ENCODE results near the gene ATRIP. TPM values are rescaled to one million over a fixed set of nuclear protein-coding genes. Genes with fewer than 3 reads are reported as not detected.
A peak's percentile ranks its signal among the peaks of the same experiment; 100 is the strongest.

Gene ATRIP
- polyA plus RNA-seq, 1 of the 3 experiments (the other 2 are of a cell fraction): 5.6 TPM

DNA sequence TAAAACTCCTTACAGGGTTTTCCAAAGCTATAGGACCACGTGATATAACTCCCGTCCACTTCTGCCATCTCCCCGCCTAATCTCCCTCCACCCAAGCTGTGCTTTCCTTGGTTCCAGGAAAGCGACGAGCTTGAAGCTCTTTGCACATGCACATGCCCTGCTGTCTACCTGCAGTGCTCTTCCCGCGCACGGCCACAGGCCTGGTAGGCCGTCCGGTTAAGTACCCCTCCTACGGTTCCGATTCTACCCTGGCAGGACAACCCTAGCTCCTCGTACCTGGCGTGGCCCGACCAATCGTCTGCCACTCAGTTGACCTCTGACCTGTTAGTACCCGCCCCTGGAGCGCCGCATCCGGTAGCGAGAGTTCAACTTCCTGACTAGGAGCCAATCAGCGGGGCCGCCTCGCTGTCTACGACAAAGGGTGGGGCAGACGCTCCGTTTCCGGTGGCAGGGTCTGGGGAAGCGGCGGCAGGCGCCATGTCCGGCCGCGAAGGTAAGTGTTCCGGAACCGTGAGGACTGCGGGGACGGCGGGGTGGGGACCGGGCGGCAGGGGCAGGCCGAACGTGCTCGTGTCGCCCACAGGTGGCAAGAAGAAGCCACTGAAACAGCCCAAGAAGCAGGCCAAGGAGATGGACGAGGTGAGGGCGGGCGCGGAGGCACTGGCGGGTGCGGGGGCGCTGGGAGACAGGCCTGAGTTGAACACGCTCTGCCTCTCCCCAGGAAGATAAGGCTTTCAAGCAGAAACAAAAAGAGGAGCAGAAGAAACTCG lies 6.5 kb upstream of the ATRIP start, which contains the start of the genes CCDC51 and TMA7:
Gene CCDC51, minus strand, starts transcription at position 300 of the 770 bp plus-strand sequence. CDS start 4,991 bp downstream, outside the sequence.
Gene TMA7, plus strand, starts transcription at position 438 of the 770 bp plus-strand sequence. Its CDS starts 40 bp downstream, at position 478.
- Histone ChIP-seq H3K36me3 (replicated peaks in 1 of 2; ENCODE audit: control insufficient read depth in 1 of 2, insufficient read depth in 2 of 2, low read length in 1 of 2) (peaks cover 21 to 27% of the 10 kb centered on the region in 2 experiments), H2AFZ (ENCODE audit: low read depth) (peak within 1 kb of the TSS; percentile 64), H3K27ac (ENCODE audit: low read depth in 2 of 2, low read length in 1 of 2) (peak within 1 kb of the TSS; percentile 64 to 86), H3K9me3 (no peaks in the 10 kb centered on the region), H3K79me2 (ENCODE audit: insufficient read depth) (peaks cover 50% of the 10 kb centered on the region), H3F3A (replicated peaks; ENCODE audit: insufficient read depth) (peaks cover 27% of the 10 kb centered on the region), H3K4me1 (ENCODE audit: control insufficient read depth in 1 of 2, insufficient read depth in 2 of 2, low read depth in 1 of 2, low read length in 1 of 2) (peaks cover 8 to 20% of the 10 kb centered on the region in 2 experiments), H3K9me2 (no peaks in the 10 kb centered on the region), H3K9ac (peak within 1 kb of the TSS; percentile 86), H3K4me3 (ENCODE audit: low read depth in 2 of 2, low read length in 1 of 2) (peak within 1 kb of the TSS; percentile 79 to 86), H3K4me2 (peak within 1 kb of the TSS; percentile 85), H4K20me1 (ENCODE audit: insufficient read depth) (peaks cover 14% of the 10 kb centered on the region), H3K27me3 (ENCODE audit: insufficient read depth) (no peaks in the 10 kb centered on the region)
- WGBS (ENCODE audit: low lambda C conversion rate): 1% methylated on average over 19 of the region's 54 CpGs
- peak; percentile 98 for DNase-seq
- POLR2A ChIA-PET: interaction anchor here (0.6 to 1.6 kb wide), 14 partner anchors 9 to 252 kb away, joined by 3 to 11 read pairs (median 4); partner anchors contain the start of genes CDC25A, PFKFB4 and ZNF589
- CTCF ChIA-PET: interaction anchor here (1.2 to 3.4 kb wide), 10 partner anchors 11 to 245 kb away, joined by 3 to 18 read pairs (median 8); partner anchors contain the start of gene PLXNB1
- no peak for TF ChIP-seq JUND (IDR thresholded peaks at IDR 0.05)
- TF ChIP-seq TCF12 (IDR thresholded peaks at IDR 0.05): no peak
- TF ChIP-seq, protein P1, sequence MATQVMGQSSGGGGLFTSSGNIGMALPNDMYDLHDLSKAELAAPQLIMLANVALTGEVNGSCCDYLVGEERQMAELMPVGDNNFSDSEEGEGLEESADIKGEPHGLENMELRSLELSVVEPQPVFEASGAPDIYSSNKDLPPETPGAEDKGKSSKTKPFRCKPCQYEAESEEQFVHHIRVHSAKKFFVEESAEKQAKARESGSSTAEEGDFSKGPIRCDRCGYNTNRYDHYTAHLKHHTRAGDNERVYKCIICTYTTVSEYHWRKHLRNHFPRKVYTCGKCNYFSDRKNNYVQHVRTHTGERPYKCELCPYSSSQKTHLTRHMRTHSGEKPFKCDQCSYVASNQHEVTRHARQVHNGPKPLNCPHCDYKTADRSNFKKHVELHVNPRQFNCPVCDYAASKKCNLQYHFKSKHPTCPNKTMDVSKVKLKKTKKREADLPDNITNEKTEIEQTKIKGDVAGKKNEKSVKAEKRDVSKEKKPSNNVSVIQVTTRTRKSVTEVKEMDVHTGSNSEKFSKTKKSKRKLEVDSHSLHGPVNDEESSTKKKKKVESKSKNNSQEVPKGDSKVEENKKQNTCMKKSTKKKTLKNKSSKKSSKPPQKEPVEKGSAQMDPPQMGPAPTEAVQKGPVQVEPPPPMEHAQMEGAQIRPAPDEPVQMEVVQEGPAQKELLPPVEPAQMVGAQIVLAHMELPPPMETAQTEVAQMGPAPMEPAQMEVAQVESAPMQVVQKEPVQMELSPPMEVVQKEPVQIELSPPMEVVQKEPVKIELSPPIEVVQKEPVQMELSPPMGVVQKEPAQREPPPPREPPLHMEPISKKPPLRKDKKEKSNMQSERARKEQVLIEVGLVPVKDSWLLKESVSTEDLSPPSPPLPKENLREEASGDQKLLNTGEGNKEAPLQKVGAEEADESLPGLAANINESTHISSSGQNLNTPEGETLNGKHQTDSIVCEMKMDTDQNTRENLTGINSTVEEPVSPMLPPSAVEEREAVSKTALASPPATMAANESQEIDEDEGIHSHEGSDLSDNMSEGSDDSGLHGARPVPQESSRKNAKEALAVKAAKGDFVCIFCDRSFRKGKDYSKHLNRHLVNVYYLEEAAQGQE (IDR thresholded peaks at IDR 0.05; ENCODE audit: low read depth, low read length): no peak
- TF ChIP-seq, protein P2, sequence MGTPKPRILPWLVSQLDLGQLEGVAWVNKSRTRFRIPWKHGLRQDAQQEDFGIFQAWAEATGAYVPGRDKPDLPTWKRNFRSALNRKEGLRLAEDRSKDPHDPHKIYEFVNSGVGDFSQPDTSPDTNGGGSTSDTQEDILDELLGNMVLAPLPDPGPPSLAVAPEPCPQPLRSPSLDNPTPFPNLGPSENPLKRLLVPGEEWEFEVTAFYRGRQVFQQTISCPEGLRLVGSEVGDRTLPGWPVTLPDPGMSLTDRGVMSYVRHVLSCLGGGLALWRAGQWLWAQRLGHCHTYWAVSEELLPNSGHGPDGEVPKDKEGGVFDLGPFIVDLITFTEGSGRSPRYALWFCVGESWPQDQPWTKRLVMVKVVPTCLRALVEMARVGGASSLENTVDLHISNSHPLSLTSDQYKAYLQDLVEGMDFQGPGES (IDR thresholded peaks at IDR 0.05; ENCODE audit: low read depth, low read length): peak; percentile 32; the same call in 1 of the 2 replicates
- TF ChIP-seq, protein P3, sequence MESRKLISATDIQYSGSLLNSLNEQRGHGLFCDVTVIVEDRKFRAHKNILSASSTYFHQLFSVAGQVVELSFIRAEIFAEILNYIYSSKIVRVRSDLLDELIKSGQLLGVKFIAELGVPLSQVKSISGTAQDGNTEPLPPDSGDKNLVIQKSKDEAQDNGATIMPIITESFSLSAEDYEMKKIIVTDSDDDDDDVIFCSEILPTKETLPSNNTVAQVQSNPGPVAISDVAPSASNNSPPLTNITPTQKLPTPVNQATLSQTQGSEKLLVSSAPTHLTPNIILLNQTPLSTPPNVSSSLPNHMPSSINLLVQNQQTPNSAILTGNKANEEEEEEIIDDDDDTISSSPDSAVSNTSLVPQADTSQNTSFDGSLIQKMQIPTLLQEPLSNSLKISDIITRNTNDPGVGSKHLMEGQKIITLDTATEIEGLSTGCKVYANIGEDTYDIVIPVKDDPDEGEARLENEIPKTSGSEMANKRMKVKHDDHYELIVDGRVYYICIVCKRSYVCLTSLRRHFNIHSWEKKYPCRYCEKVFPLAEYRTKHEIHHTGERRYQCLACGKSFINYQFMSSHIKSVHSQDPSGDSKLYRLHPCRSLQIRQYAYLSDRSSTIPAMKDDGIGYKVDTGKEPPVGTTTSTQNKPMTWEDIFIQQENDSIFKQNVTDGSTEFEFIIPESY (IDR thresholded peaks at IDR 0.05; ENCODE audit: borderline replicate concordance, low read depth): no peak
- TF ChIP-seq NFIC (IDR thresholded peaks at IDR 0.05; ENCODE audit: borderline replicate concordance): no peak
- TF ChIP-seq, protein P4, sequence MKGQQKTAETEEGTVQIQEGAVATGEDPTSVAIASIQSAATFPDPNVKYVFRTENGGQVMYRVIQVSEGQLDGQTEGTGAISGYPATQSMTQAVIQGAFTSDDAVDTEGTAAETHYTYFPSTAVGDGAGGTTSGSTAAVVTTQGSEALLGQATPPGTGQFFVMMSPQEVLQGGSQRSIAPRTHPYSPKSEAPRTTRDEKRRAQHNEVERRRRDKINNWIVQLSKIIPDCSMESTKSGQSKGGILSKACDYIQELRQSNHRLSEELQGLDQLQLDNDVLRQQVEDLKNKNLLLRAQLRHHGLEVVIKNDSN (IDR thresholded peaks at IDR 0.05; ENCODE audit: borderline replicate concordance, low read depth): peak; percentile 58; the same call in 1 of the 2 replicates
- TF ChIP-seq SMC3 (IDR thresholded peaks at IDR 0.05; ENCODE audit: low read depth, low read length): no peak
- no peak for TF ChIP-seq RXRA (IDR thresholded peaks at IDR 0.05; ENCODE audit: borderline replicate concordance, low read depth)
- 0 out of 2 replicates have a peak, but pooled peaks have one; percentile 36 for TF ChIP-seq RFX5 (IDR thresholded peaks at IDR 0.05; ENCODE audit: low read length)
- no peak for TF ChIP-seq RCOR1 (IDR thresholded peaks at IDR 0.05; ENCODE audit: low read length)
- TF ChIP-seq, protein P5, sequence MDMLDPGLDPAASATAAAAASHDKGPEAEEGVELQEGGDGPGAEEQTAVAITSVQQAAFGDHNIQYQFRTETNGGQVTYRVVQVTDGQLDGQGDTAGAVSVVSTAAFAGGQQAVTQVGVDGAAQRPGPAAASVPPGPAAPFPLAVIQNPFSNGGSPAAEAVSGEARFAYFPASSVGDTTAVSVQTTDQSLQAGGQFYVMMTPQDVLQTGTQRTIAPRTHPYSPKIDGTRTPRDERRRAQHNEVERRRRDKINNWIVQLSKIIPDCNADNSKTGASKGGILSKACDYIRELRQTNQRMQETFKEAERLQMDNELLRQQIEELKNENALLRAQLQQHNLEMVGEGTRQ (IDR thresholded peaks at IDR 0.05; ENCODE audit: borderline replicate concordance, low read depth, low read length): no peak
- TF ChIP-seq EP300 (IDR thresholded peaks at IDR 0.05; ENCODE audit: borderline replicate concordance in 1 of 2, low read depth in 1 of 2, low read length in 1 of 2): 0 out of 4 replicates have a peak, but pooled peaks of 1 of the 2 experiments have one; percentile 20
- TF ChIP-seq, protein P6, sequence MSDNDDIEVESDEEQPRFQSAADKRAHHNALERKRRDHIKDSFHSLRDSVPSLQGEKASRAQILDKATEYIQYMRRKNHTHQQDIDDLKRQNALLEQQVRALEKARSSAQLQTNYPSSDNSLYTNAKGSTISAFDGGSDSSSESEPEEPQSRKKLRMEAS (IDR thresholded peaks at IDR 0.05; ENCODE audit: low read depth): peak; percentile 95
- 0 out of 2 replicates have a peak, but pooled peaks have one; percentile 19 for TF ChIP-seq SIN3A (IDR thresholded peaks at IDR 0.05; ENCODE audit: borderline replicate concordance, low read depth, low read length)
- TF ChIP-seq YY1 (IDR thresholded peaks at IDR 0.05; ENCODE audit: low read depth): peak; percentile 92
- TF ChIP-seq CHD2 (IDR thresholded peaks at IDR 0.05; ENCODE audit: low read length, partially characterized antibody): peak; percentile 95
- peak; percentile 58 for TF ChIP-seq TAF1 (IDR thresholded peaks at IDR 0.05; ENCODE audit: borderline replicate concordance, low read depth, low read length)
- TF ChIP-seq EZH2phosphoT487 (IDR thresholded peaks at IDR 0.05; ENCODE audit: borderline replicate concordance, low read depth): no peak
- TF ChIP-seq, protein P7, sequence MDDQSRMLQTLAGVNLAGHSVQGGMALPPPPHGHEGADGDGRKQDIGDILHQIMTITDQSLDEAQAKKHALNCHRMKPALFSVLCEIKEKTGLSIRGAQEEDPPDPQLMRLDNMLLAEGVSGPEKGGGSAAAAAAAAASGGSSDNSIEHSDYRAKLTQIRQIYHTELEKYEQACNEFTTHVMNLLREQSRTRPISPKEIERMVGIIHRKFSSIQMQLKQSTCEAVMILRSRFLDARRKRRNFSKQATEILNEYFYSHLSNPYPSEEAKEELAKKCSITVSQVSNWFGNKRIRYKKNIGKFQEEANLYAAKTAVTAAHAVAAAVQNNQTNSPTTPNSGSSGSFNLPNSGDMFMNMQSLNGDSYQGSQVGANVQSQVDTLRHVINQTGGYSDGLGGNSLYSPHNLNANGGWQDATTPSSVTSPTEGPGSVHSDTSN (IDR thresholded peaks at IDR 0.05): peak; percentile 74
- no peak for TF ChIP-seq TEAD4 (IDR thresholded peaks at IDR 0.05; ENCODE audit: borderline replicate concordance, insufficient read depth)
